Neuronal stem cell (in vitro differentiated cells): ENCODE results near the gene CNTNAP2.

Source experiments
- DNase-seq: peaks from one replicate; pipeline ENCODE4 v3.0.0-alpha.2; 2013; ENCODE audit warnings: low spot score
- H2AFZ ChIP-seq: one replicate; pipeline ENCODE4 v1.6.1; 2013; ENCODE audit warnings: mild to moderate bottlenecking, low read length, inconsistent platforms
- H2AK5ac ChIP-seq: 2 replicates; pipeline ENCODE4 v1.6.1; 2013; ENCODE audit warnings: low read depth, mild to moderate bottlenecking, inconsistent platforms, low read length, moderate library complexity, mixed read lengths
- H2BK120ac ChIP-seq: 2 replicates; pipeline ENCODE4 v1.6.1; 2013; ENCODE audit warnings: low read depth, mild to moderate bottlenecking, inconsistent platforms, low read length, moderate library complexity, mixed read lengths
- H2BK12ac ChIP-seq: one replicate; pipeline ENCODE4 v1.6.1; 2013; ENCODE audit warnings: low read length, inconsistent platforms
- H2BK15ac ChIP-seq: 2 replicates; pipeline ENCODE4 v1.6.1; 2013; ENCODE audit warnings: mild to moderate bottlenecking, low read length, inconsistent platforms, mixed read lengths
- H2BK5ac ChIP-seq: one replicate; pipeline ENCODE4 v1.6.1; 2013; ENCODE audit warnings: inconsistent platforms, mild to moderate bottlenecking, low read length, moderate library complexity
- H3K14ac ChIP-seq: one replicate; pipeline ENCODE4 v1.6.1; 2013; ENCODE audit warnings: low read length, inconsistent platforms
- H3K18ac ChIP-seq: 2 replicates; pipeline ENCODE4 v1.6.1; 2013; ENCODE audit warnings: low read length, inconsistent platforms
- H3K23ac ChIP-seq: 2 replicates; pipeline ENCODE4 v1.6.1; 2013; ENCODE audit warnings: low read depth, mild to moderate bottlenecking, mixed read lengths, low read length, inconsistent platforms; ENCODE audit not compliant: poor library complexity
- H3K27ac ChIP-seq: replicated peaks from 3 replicates; pipeline ENCODE4 v1.5.1; 2013; ENCODE audit warnings: low read length, inconsistent platforms
- H3K27me3 ChIP-seq, 3 experiments: 2 replicates each; pipeline ENCODE4 v1.6.1; 2013; ENCODE audit warnings: low read length in 3 of 3, mild to moderate bottlenecking in 2 of 3, inconsistent platforms in 1 of 3, low read depth in 1 of 3, mixed read lengths in 1 of 3, moderate library complexity in 1 of 3; ENCODE audit not compliant: control insufficient read depth in 3 of 3, insufficient read depth in 3 of 3
- H3K36me3 ChIP-seq, 2 donors: replicated peaks in 1 of 2; 2 replicates each; pipeline ENCODE4 v1.6.1; 2013; ENCODE audit warnings: low read length in 2 of 2; ENCODE audit not compliant: control insufficient read depth in 2 of 2, insufficient read depth in 2 of 2
- H3K4ac ChIP-seq: 2 replicates; pipeline ENCODE4 v1.6.1; 2013; ENCODE audit warnings: inconsistent platforms, mild to moderate bottlenecking, low read length, moderate library complexity
- H3K4me1 ChIP-seq, 2 donors: 1 replicate in 1 of 2; 2 replicates in 1 of 2; pipeline ENCODE4 v1.6.1; 2013; ENCODE audit warnings: low read length in 2 of 2, low read depth in 1 of 2; ENCODE audit not compliant: control insufficient read depth in 2 of 2, insufficient read depth in 1 of 2
- H3K4me2 ChIP-seq: one replicate; pipeline ENCODE4 v1.6.1; 2013; ENCODE audit warnings: mild to moderate bottlenecking, low read length, inconsistent platforms; ENCODE audit not compliant: insufficient read depth, poor library complexity, severe bottlenecking
- H3K4me3 ChIP-seq, 2 donors: 2 replicates each; pipeline ENCODE4 v1.5.1; 2013; ENCODE audit warnings: low read length in 2 of 2, mild to moderate bottlenecking in 2 of 2, inconsistent platforms in 1 of 2, moderate library complexity in 1 of 2
- H3K79me1 ChIP-seq: one replicate; pipeline ENCODE4 v1.6.1; 2013; ENCODE audit warnings: low read depth, mild to moderate bottlenecking, inconsistent platforms, low read length, moderate library complexity
- H3K9ac ChIP-seq: one replicate; pipeline ENCODE4 v1.6.1; 2013; ENCODE audit warnings: mild to moderate bottlenecking, low read depth, low read length, inconsistent platforms; ENCODE audit not compliant: poor library complexity
- H3K9me3 ChIP-seq, 2 donors: replicated peaks in 1 of 2; 2 replicates each; pipeline versions ENCODE3 to v1.6.1; 2013; ENCODE audit warnings: low read length in 2 of 2, mild to moderate bottlenecking in 2 of 2, inconsistent platforms in 1 of 2, low read depth in 1 of 2, mixed read lengths in 1 of 2, moderate library complexity in 1 of 2; ENCODE audit not compliant: control insufficient read depth in 2 of 2, insufficient read depth in 1 of 2
- H4K8ac ChIP-seq: one replicate; pipeline ENCODE4 v1.6.1; 2013; ENCODE audit warnings: low read depth, mild to moderate bottlenecking, inconsistent platforms, low read length, moderate library complexity
- H4K91ac ChIP-seq: one replicate; pipeline ENCODE4 v1.6.1; 2013; ENCODE audit warnings: low read length, low read depth, mild to moderate bottlenecking, inconsistent platforms; ENCODE audit not compliant: poor library complexity
- WGBS, 2 donors: extraction: QIAGEN DNeasy Blood & Tissue Kit; methylation state at CpG; one replicate each; pipeline ENCODE4 v1.1.7; 2013; ENCODE audit warnings: missing lambda C conversion rate in 2 of 2, mixed read lengths in 1 of 2; ENCODE audit not compliant: insufficient read length in 2 of 2, insufficient replicate concordance in 1 of 2; ENCODE audit errors: extremely low coverage in 2 of 2; 5-methylcytosine and 5-hydroxymethylcytosine counted together

Gene CNTNAP2

GRCh38 chr7:147405621-147406020, 1289.0 kb downstream of the CNTNAP2 start:
- H3K4me2 ChIP-seq = no peak overlapping the region
- no peaks in the 10 kb centered on the region for H3K79me1 ChIP-seq
- no peak overlapping the region for H3K4ac ChIP-seq
- H3K4me3 ChIP-seq = no peak overlapping the region
- no peak overlapping the region for H2AK5ac ChIP-seq
- H2BK120ac ChIP-seq = no peak overlapping the region
- H3K14ac ChIP-seq = no peak overlapping the region
- H3K23ac ChIP-seq = no peak overlapping the region
- H4K91ac ChIP-seq = no peak overlapping the region
- no peak overlapping the region for H3K27ac ChIP-seq
- no peaks in the 10 kb centered on the region for H3K36me3 ChIP-seq
- H2AFZ ChIP-seq = no peak overlapping the region
- no peaks in the 10 kb centered on the region for H3K9me3 ChIP-seq
- H2BK15ac ChIP-seq = no peak overlapping the region
- H3K27me3 ChIP-seq = no peaks in the 10 kb centered on the region
- WGBS, 2 donors = no CpG with 5 or more reads among the region's 4 CpGs
- H2BK12ac ChIP-seq = no peak overlapping the region
- no peak overlapping the region for H2BK5ac ChIP-seq
- H3K4me1 ChIP-seq = no peaks in the 10 kb centered on the region
- DNase-seq = no peak
- no peak overlapping the region for H3K18ac ChIP-seq
- no peak overlapping the region for H4K8ac ChIP-seq
- H3K9ac ChIP-seq = no peak overlapping the region

GRCh38 chr7:147406521-147407135, 1290.0 kb downstream of the CNTNAP2 start:
- Histone ChIP-seq H3K23ac (no peak overlapping the region), H3K14ac (no peak overlapping the region), H4K8ac (no peak overlapping the region), H3K4me2 (no peak overlapping the region), H3K18ac (no peak overlapping the region), H2AFZ (no peak overlapping the region), H2AK5ac (no peak overlapping the region), H4K91ac (no peak overlapping the region), H3K9ac (no peak overlapping the region), H2BK15ac (no peak overlapping the region), H3K4me3 (no peak overlapping the region), H3K79me1 (no peaks in the 10 kb centered on the region), H3K4ac (no peak overlapping the region), H3K4me1 (no peaks in the 10 kb centered on the region), H3K9me3 (no peaks in the 10 kb centered on the region), H3K36me3 (no peaks in the 10 kb centered on the region), H2BK12ac (no peak overlapping the region), H2BK5ac (no peak overlapping the region), H3K27me3 (no peaks in the 10 kb centered on the region), H2BK120ac (no peak overlapping the region), H3K27ac (no peak overlapping the region)
- no peak for DNase-seq
- WGBS, 2 donors = 100% methylated on average over 1 of the region's 3 CpGs; no CpG with 5 or more reads in 1 of the 2 donors

GRCh38 chr7:147411096-147411495, 1294.5 kb downstream of the CNTNAP2 start:
- no peak overlapping the region for H3K27ac ChIP-seq
- H4K8ac ChIP-seq = no peak overlapping the region
- no peak overlapping the region for H3K4me3 ChIP-seq
- H3K36me3 ChIP-seq = no peaks in the 10 kb centered on the region
- H2BK5ac ChIP-seq = no peak overlapping the region
- no peaks in the 10 kb centered on the region for H3K4me1 ChIP-seq
- H3K27me3 ChIP-seq = no peaks in the 10 kb centered on the region
- no peak overlapping the region for H2AFZ ChIP-seq
- no peaks in the 10 kb centered on the region for H3K9me3 ChIP-seq
- H2AK5ac ChIP-seq = no peak overlapping the region
- H3K4ac ChIP-seq = no peak overlapping the region
- no peak overlapping the region for H3K4me2 ChIP-seq
- no peak overlapping the region for H3K14ac ChIP-seq
- no peak overlapping the region for H4K91ac ChIP-seq
- H3K79me1 ChIP-seq = no peaks in the 10 kb centered on the region
- no peak overlapping the region for H3K23ac ChIP-seq
- DNase-seq = no peak
- H2BK15ac ChIP-seq = no peak overlapping the region
- no peak overlapping the region for H3K9ac ChIP-seq
- H3K18ac ChIP-seq = no peak overlapping the region
- H2BK120ac ChIP-seq = no peak overlapping the region
- no peak overlapping the region for H2BK12ac ChIP-seq

GRCh38 chr7:147412109-147412508, 1295.5 kb downstream of the CNTNAP2 start:
- no peak for DNase-seq
- Histone ChIP-seq H3K18ac (no peak overlapping the region), H3K36me3 (no peaks in the 10 kb centered on the region), H2BK5ac (no peak overlapping the region), H3K14ac (no peak overlapping the region), H2AK5ac (no peak overlapping the region), H4K91ac (no peak overlapping the region), H2AFZ (no peak overlapping the region), H3K27ac (no peak overlapping the region), H3K23ac (no peak overlapping the region), H3K4ac (no peak overlapping the region), H3K79me1 (no peaks in the 10 kb centered on the region), H3K4me1 (no peaks in the 10 kb centered on the region), H2BK12ac (no peak overlapping the region), H3K27me3 (no peaks in the 10 kb centered on the region), H4K8ac (no peak overlapping the region), H3K4me2 (no peak overlapping the region), H3K9ac (no peak overlapping the region), H3K9me3 (no peaks in the 10 kb centered on the region), H2BK15ac (no peak overlapping the region), H2BK120ac (no peak overlapping the region), H3K4me3 (no peak overlapping the region)
- no CpG with 5 or more reads among the region's 2 CpGs for WGBS, 2 donors
